ENCODE data around the gene ADARB1.

The ADARB1 gene

GRCh38 chr21:45256021-45256911, 181.9 kb downstream of the ADARB1 start:
- no peak for DNase-seq

- no peak for DNase-seq
These were observed 182.7 kb downstream of the ADARB1 start for GRCh38 chr21:45256912-45257672.

- no peak for DNase-seq
These were observed 183.4 kb downstream of the ADARB1 start for GRCh38 chr21:45257673-45258341.

- DNase-seq, result no peak
These were observed 184.1 kb downstream of the ADARB1 start for GRCh38 chr21:45258466-45258865.

- no peak for DNase-seq
These were observed 184.9 kb downstream of the ADARB1 start for GRCh38 chr21:45259206-45259840.

GRCh38 chr21:45260191-45260825, 185.9 kb downstream of the ADARB1 start:
- no peak for DNase-seq

- DNase-seq, result no peak
These were observed 186.7 kb downstream of the ADARB1 start for GRCh38 chr21:45261093-45261492.

GRCh38 chr21:45262041-45262581, 187.7 kb downstream of the ADARB1 start:
- DNase-seq, result no peak

GRCh38 chr21:45262616-45263015, 188.2 kb downstream of the ADARB1 start:
- peak; percentile 70 for DNase-seq

- no peak for DNase-seq
These were observed 189.2 kb downstream of the ADARB1 start for GRCh38 chr21:45263534-45263933.

GRCh38 chr21:45264146-45264911, 189.9 kb downstream of the ADARB1 start:
- DNase-seq, result no peak

- no peak for DNase-seq
These were observed 190.6 kb downstream of the ADARB1 start for GRCh38 chr21:45264912-45265515.

GRCh38 chr21:45265721-45266517, 191.5 kb downstream of the ADARB1 start:
- DNase-seq, result no peak

GRCh38 chr21:45266518-45267389, 192.4 kb downstream of the ADARB1 start:
- no peak for DNase-seq

- no peak for DNase-seq
These were observed 193.0 kb downstream of the ADARB1 start for GRCh38 chr21:45267390-45267760.

- DNase-seq, result no peak
These were observed 195.5 kb downstream of the ADARB1 start for GRCh38 chr21:45269861-45270260.

- DNase-seq, result no peak
These were observed 196.0 kb downstream of the ADARB1 start for GRCh38 chr21:45270306-45270821.
